H1 (cell line): ENCODE measurements around the gene CALML5. TPM values are rescaled to one million over a fixed set of nuclear protein-coding genes. Genes with fewer than 3 reads are reported as not detected.

ENCODE experiments used
- CTCF ChIA-PET: fragments of 300-600 bp; sonication (Branson Sonifier 250); formaldehyde crosslinking; loops from one replicate; lab custom pipeline; 2021; ENCODE audit not compliant: partially characterized antibody; lab: Charles Lee
- POLR2A ChIA-PET: fragments of 300-600 bp; sonication (Branson Sonifier 250); formaldehyde crosslinking; loops from one replicate; lab custom pipeline; 2021; ENCODE audit warnings: inconsistent platforms; ENCODE audit not compliant: partially characterized antibody; lab: Charles Lee
- DNase-seq, 2 experiments: peaks; one replicate each; pipeline versions ENCODE4 v3.0.0 to v3.0.0-alpha.2; 2010 to 2022; ENCODE audit warnings: low spot score in 2 of 2, low read depth in 1 of 2, mixed read lengths in 1 of 2
- FAIRE-seq: peaks from 2 replicates; lab custom pipeline; 2011; peaks lifted over from hg19 to GRCh38; lab: Jason Lieb, UNC
- H2AFZ ChIP-seq: 2 replicates; pipeline ENCODE4 v1.8.1; 2012; ENCODE audit warnings: low read length, inconsistent platforms
- H2AK5ac ChIP-seq: 2 replicates; pipeline ENCODE4 v1.6.1; 2013; ENCODE audit warnings: low read depth, low read length
- H2BK120ac ChIP-seq: replicated peaks from 2 replicates; pipeline ENCODE3; 2013; ENCODE audit warnings: low read depth, low read length, inconsistent platforms
- H2BK12ac ChIP-seq: 2 replicates; pipeline ENCODE4 v1.6.1; 2013; ENCODE audit warnings: low read depth, low read length
- H2BK15ac ChIP-seq: 2 replicates; pipeline ENCODE4 v1.6.1; 2013; ENCODE audit warnings: low read length
- H2BK20ac ChIP-seq: 2 replicates; pipeline ENCODE4 v1.6.1; 2013; ENCODE audit warnings: low read length
- H2BK5ac ChIP-seq: 2 replicates; pipeline ENCODE4 v1.6.1; 2013; ENCODE audit warnings: low read depth, low read length
- H3K14ac ChIP-seq: 2 replicates; pipeline ENCODE4 v1.6.1; 2013; ENCODE audit warnings: inconsistent platforms; ENCODE audit not compliant: insufficient read length
- H3K18ac ChIP-seq: 2 replicates; pipeline ENCODE4 v1.6.1; 2013; ENCODE audit warnings: low read length; ENCODE audit errors: extremely low read depth
- H3K23ac ChIP-seq: 2 replicates; pipeline ENCODE4 v1.6.1; 2013; ENCODE audit warnings: inconsistent platforms; ENCODE audit not compliant: insufficient read length
- H3K23me2 ChIP-seq: 2 replicates; pipeline ENCODE4 v1.6.1; 2013; ENCODE audit warnings: low read depth, low read length
- H3K27ac ChIP-seq: 2 replicates; pipeline ENCODE4 v1.6.1; 2011; ENCODE audit warnings: low read depth, low read length, inconsistent platforms
- H3K27me3 ChIP-seq, 4 experiments: replicated peaks in 1 of 4; 1 replicate in 1 of 4; 2 replicates in 3 of 4; pipeline versions ENCODE4 v1.6.1 to v1.8.1; 2011 to 2013; ENCODE audit warnings: low read length in 3 of 4, mild to moderate bottlenecking in 3 of 4, inconsistent platforms in 2 of 4, mixed read lengths in 2 of 4, moderate library complexity in 1 of 4; ENCODE audit not compliant: control insufficient read depth in 3 of 4, insufficient read depth in 3 of 4; ENCODE audit errors: extremely low read depth in 1 of 4
- H3K36me3 ChIP-seq, 4 experiments: 2 replicates each; pipeline versions ENCODE4 v1.6.1 to v1.8.1; 2011 to 2013; ENCODE audit warnings: mild to moderate bottlenecking in 4 of 4, low read length in 3 of 4, moderate library complexity in 2 of 4, control low read depth in 1 of 4, inconsistent platforms in 1 of 4; ENCODE audit not compliant: insufficient read depth in 4 of 4, control insufficient read depth in 2 of 4
- H3K4ac ChIP-seq: replicated peaks from 2 replicates; pipeline ENCODE3; 2013; ENCODE audit warnings: low read length, low read depth, mixed read lengths, inconsistent platforms; ENCODE audit not compliant: insufficient read length
- H3K4me1 ChIP-seq, 4 experiments: replicated peaks in 1 of 4; 1 replicate in 1 of 4; 2 replicates in 3 of 4; pipeline versions ENCODE4 v1.6.1 to v1.8.1; 2011 to 2013; ENCODE audit warnings: low read length in 3 of 4, inconsistent platforms in 2 of 4, mixed read lengths in 1 of 4; ENCODE audit not compliant: insufficient read depth in 4 of 4, control insufficient read depth in 3 of 4
- H3K4me2 ChIP-seq, 2 experiments: 2 replicates each; pipeline versions ENCODE4 v1.6.1 to v1.8.1; 2011 to 2013; ENCODE audit warnings: low read depth in 2 of 2, low read length in 2 of 2, control low read depth in 1 of 2, inconsistent platforms in 1 of 2, mild to moderate bottlenecking in 1 of 2; ENCODE audit not compliant: insufficient read depth in 1 of 2
- H3K4me3 ChIP-seq, 4 experiments: fragments of 200-600, 300-600 bp in 1 of 4; sonication (generic), shearing (Covaris generic), sonication (Bioruptor Twin) in 1 of 4; 2 replicates each; pipeline versions ENCODE4 v1.5.1 to v1.8.1; 2011 to 2016; ENCODE audit warnings: low read length in 4 of 4, low read depth in 3 of 4, control low read depth in 2 of 4, inconsistent platforms in 2 of 4, mild to moderate bottlenecking in 2 of 4, mixed read lengths in 1 of 4, moderate library complexity in 1 of 4; ENCODE audit not compliant: insufficient read depth in 2 of 4; ENCODE audit errors: extremely low read depth in 1 of 4
- H3K56ac ChIP-seq: replicated peaks from 2 replicates; pipeline ENCODE3; 2013; ENCODE audit warnings: low read depth, mild to moderate bottlenecking, mixed read lengths, low read length, inconsistent platforms; ENCODE audit not compliant: insufficient read length
- H3K79me1 ChIP-seq: 2 replicates; pipeline ENCODE4 v1.6.1; 2013; ENCODE audit warnings: low read depth, low read length, control low read depth
- H3K79me2 ChIP-seq, 2 experiments: 2 replicates each; pipeline versions ENCODE4 v1.6.1 to v1.8.1; 2012 to 2013; ENCODE audit warnings: low read length in 2 of 2, mild to moderate bottlenecking in 2 of 2, inconsistent platforms in 1 of 2; ENCODE audit not compliant: insufficient read depth in 2 of 2, control insufficient read depth in 1 of 2
- H3K9ac ChIP-seq, 4 experiments: replicated peaks in 1 of 4; 1 replicate in 1 of 4; 2 replicates in 3 of 4; pipeline versions ENCODE4 v1.6.1 to v1.8.1; 2011 to 2013; ENCODE audit warnings: low read depth in 3 of 4, low read length in 3 of 4, control low read depth in 2 of 4, mild to moderate bottlenecking in 2 of 4, moderate library complexity in 2 of 4, inconsistent platforms in 1 of 4; ENCODE audit errors: extremely low read depth in 1 of 4
- H3K9me3 ChIP-seq, 2 experiments: 2 replicates each; pipeline versions ENCODE4 v1.6.1 to v1.8.1; 2012 to 2013; ENCODE audit warnings: mild to moderate bottlenecking in 2 of 2, moderate library complexity in 2 of 2, control low read depth in 1 of 2, inconsistent platforms in 1 of 2, low read depth in 1 of 2, low read length in 1 of 2, mixed read lengths in 1 of 2; ENCODE audit not compliant: insufficient read depth in 2 of 2
- H4K20me1 ChIP-seq, 2 experiments: replicated peaks in 1 of 2; 2 replicates each; pipeline versions ENCODE3 to v1.8.1; 2011 to 2013; ENCODE audit warnings: inconsistent platforms in 2 of 2, low read length in 2 of 2, mild to moderate bottlenecking in 1 of 2; ENCODE audit not compliant: insufficient read depth in 2 of 2, control insufficient read depth in 1 of 2
- H4K5ac ChIP-seq: 2 replicates; pipeline ENCODE4 v1.6.1; 2013; ENCODE audit warnings: low read length, low read depth, mixed read lengths, inconsistent platforms; ENCODE audit not compliant: insufficient read length
- H4K8ac ChIP-seq: 2 replicates; pipeline ENCODE4 v1.8.0; 2013; ENCODE audit warnings: mild to moderate bottlenecking, moderate library complexity, low read length, inconsistent platforms; ENCODE audit not compliant: insufficient read depth; ENCODE audit errors: extremely low read depth
- H4K91ac ChIP-seq: replicated peaks from 2 replicates; pipeline ENCODE3; 2013; ENCODE audit warnings: low read length, mixed read lengths, inconsistent platforms; ENCODE audit not compliant: insufficient read length
- BCL11A ChIP-seq, 2 experiments: IDR thresholded peaks; one replicate each; pipeline ENCODE4 v1.6.1; 2011; ENCODE audit warnings: low read depth in 2 of 2, low read length in 2 of 2, mild to moderate bottlenecking in 2 of 2
- CREB1 ChIP-seq: IDR thresholded peaks from 2 replicates; pipeline ENCODE4 v1.6.1; 2012; ENCODE audit warnings: inconsistent platforms
- CTCF ChIP-seq, 3 experiments: IDR thresholded peaks; 1 replicate in 2 of 3; 2 replicates in 1 of 3; pipeline versions ENCODE4 v1.5.1 to v1.6.1; 2011; ENCODE audit warnings: low read length in 3 of 3, mild to moderate bottlenecking in 3 of 3, inconsistent platforms in 2 of 3, low read depth in 1 of 3, moderate library complexity in 1 of 3; ENCODE audit not compliant: insufficient read depth in 1 of 3; ENCODE audit errors: control extremely low read depth in 1 of 3
- EZH2 ChIP-seq: fragments of 200-600 bp; sonication (generic); IDR thresholded peaks from 2 replicates; pipeline ENCODE4 v1.7.1; 2012; ENCODE audit warnings: low read depth, mild to moderate bottlenecking, moderate library complexity, low read length, inconsistent platforms; ENCODE audit not compliant: severe bottlenecking
- HDAC2 ChIP-seq, 2 experiments: fragments of 300-600 bp in 1 of 2; sonication (generic) in 1 of 2; IDR thresholded peaks; 2 replicates each; pipeline ENCODE4 v1.6.1; 2011 to 2012; ENCODE audit warnings: low read depth in 2 of 2, low read length in 2 of 2, mild to moderate bottlenecking in 2 of 2, moderate library complexity in 2 of 2, borderline replicate concordance in 1 of 2, inconsistent platforms in 1 of 2
- JUND ChIP-seq: IDR thresholded peaks from 2 replicates; pipeline ENCODE4 v1.6.1; 2011; ENCODE audit warnings: mild to moderate bottlenecking, improper control_type of control experiment, low read length
- POLR2AphosphoS5 ChIP-seq: IDR thresholded peaks from 2 replicates; pipeline ENCODE4 v1.6.1; 2011; ENCODE audit warnings: low read depth, low read length
- RAD21 ChIP-seq, 2 experiments: IDR thresholded peaks in 1 of 2; conservative IDR thresholded peaks in 1 of 2; 2 replicates each; pipeline ENCODE4 v1.6.1; 2011; ENCODE audit warnings: low read depth in 2 of 2, low read length in 2 of 2, improper control_type of control experiment in 1 of 2, inconsistent platforms in 1 of 2, mild to moderate bottlenecking in 1 of 2, moderate library complexity in 1 of 2
- SRF ChIP-seq: IDR thresholded peaks from 2 replicates; pipeline ENCODE4 v1.6.1; 2011; ENCODE audit warnings: mild to moderate bottlenecking, low read depth, low read length, moderate library complexity
- TEAD4 ChIP-seq: IDR thresholded peaks from 2 replicates; pipeline ENCODE4 v1.6.1; 2012; ENCODE audit warnings: low read depth, low read length, inconsistent platforms, mixed read lengths
- USF2 ChIP-seq: IDR thresholded peaks from 2 replicates; pipeline ENCODE4 v1.6.1; 2011; ENCODE audit warnings: low read length, improper control_type of control experiment
- WGBS, 2 experiments: shearing (Covaris generic) in 1 of 2; methylation state at CpG; one replicate each; pipeline versions ENCODE4 v1.1.6 to v1.1.7; 2013 to 2015; ENCODE audit warnings: low lambda C conversion rate in 2 of 2, mixed read lengths in 2 of 2, inconsistent platforms in 1 of 2, low coverage in 1 of 2, missing lambda C conversion rate in 1 of 2; ENCODE audit not compliant: insufficient replicate concordance in 2 of 2, insufficient coverage in 1 of 2, insufficient read length in 1 of 2; ENCODE audit errors: extremely low coverage in 1 of 2, missing lambda C conversion rate in 1 of 2; 5-methylcytosine and 5-hydroxymethylcytosine counted together
- polyA plus RNA-seq, 7 experiments: library from polyadenylated mRNA; depleted of rRNA in 3 of 7; stranded (reverse) in 5 of 7; unstranded in 2 of 7; fragments of >200 nt in 5 of 7; fragments of 200-250 nt in 2 of 7; gene quantifications; 1 replicate in 5 of 7; 2 replicates in 1 of 7; 4 replicates in 1 of 7; pipeline versions ENCODE4 v1.2.1 to v1.2.3, GENCODE V29; 2011 to 2013; ENCODE audit warnings: missing spikeins in 2 of 7, mixed read lengths in 2 of 7
- total RNA-seq: library from RNA; stranded (reverse); fragmentation: NEBNext Ultra II Directional; extraction: Animal tissue kit (Norgen Biotek cat#: 25700); gene quantifications from 2 replicates; pipeline ENCODE4 v1.2.1, GENCODE V29; 2021

Gene CALML5
- total and polyA plus RNA-seq, 2 of the 8 experiments (the other 6 are each of a cell fraction or from before 2014, with no cell fraction given) = not detected

- no peak overlapping the region for H2BK20ac ChIP-seq
- no peaks in the 10 kb centered on the region for H3K23me2 ChIP-seq
- H3K4me2 ChIP-seq = no peak overlapping the region
- ChIA-PET POLR2A (no interaction called here), CTCF (no interaction called here)
- H2AK5ac ChIP-seq = no peak overlapping the region
- no peaks in the 10 kb centered on the region for H3K9me3 ChIP-seq
- H3K4me1 ChIP-seq = no peaks in the 10 kb centered on the region
- 87% methylated on average over 3 of the region's 3 CpGs; no CpG with 5 or more reads in 1 of the 2 experiments for WGBS, 2 experiments
- DNase-seq = no peak
- H2AFZ ChIP-seq = no peak overlapping the region
- H2BK5ac ChIP-seq = no peak overlapping the region
- no peak overlapping the region for H3K23ac ChIP-seq
- H3K27me3 ChIP-seq = no peaks in the 10 kb centered on the region
- no peak overlapping the region for H4K91ac ChIP-seq
- H3K27ac ChIP-seq = no peak overlapping the region
- H3K36me3 ChIP-seq = peaks cover 15 to 78% (median 65%) of the 10 kb centered on the region in 4 experiments
- H3K79me1 ChIP-seq = no peaks in the 10 kb centered on the region
- no peak overlapping the region for H3K14ac ChIP-seq
- H2BK12ac ChIP-seq = no peak overlapping the region
- no peak for FAIRE-seq
- H4K20me1 ChIP-seq = peaks cover 0 to 3% of the 10 kb centered on the region in 2 experiments
- no peak overlapping the region for H2BK120ac ChIP-seq
- H3K4ac ChIP-seq = no peak overlapping the region
- H4K5ac ChIP-seq = no peak overlapping the region
- no peak overlapping the region for H3K4me3 ChIP-seq
- H2BK15ac ChIP-seq = no peak overlapping the region
- H3K9ac ChIP-seq = no peak overlapping the region
- H4K8ac ChIP-seq = no peak overlapping the region
- no peak overlapping the region for H3K18ac ChIP-seq
- H3K79me2 ChIP-seq = no peaks in the 10 kb centered on the region
- no peak overlapping the region for H3K56ac ChIP-seq
- TF ChIP-seq CREB1 (no peak), BCL11A (IDR thresholded peaks at IDR 0.05; ENCODE audit: low read depth in 2 of 2, low read length in 2 of 2) (no peak), USF2 (no peak), JUND (no peak), HDAC2 (IDR thresholded peaks at IDR 0.05; ENCODE audit: borderline replicate concordance in 1 of 2, low read depth in 2 of 2, low read length in 2 of 2) (no peak), RAD21 (IDR thresholded peaks at IDR 0.05 in 1 of 2, conservative IDR thresholded peaks at IDR 0.05 in 1 of 2; ENCODE audit: low read depth in 2 of 2, low read length in 2 of 2) (no peak), CTCF (IDR thresholded peaks at IDR 0.05; ENCODE audit: control extremely low read depth in 1 of 3, insufficient read depth in 1 of 3, low read depth in 1 of 3, low read length in 3 of 3) (no peak), POLR2AphosphoS5 (no peak), SRF (no peak), TEAD4 (no peak), EZH2 (no peak)
Measured at GRCh38 chr10:5457741-5458140, 41.6 kb downstream of the CALML5 start.
